GM23338 (cell line): ENCODE results near the gene ATXN7L3. TPM values are rescaled to one million over a fixed set of nuclear protein-coding genes. Genes with fewer than 3 reads are reported as not detected.

Experiments
- ATAC-seq: fragments of 200-7000 bp; cut with Tn5 transposase; 3 replicates; pipeline ENCODE4 v1.9.1; 2020
- DNase-seq: peaks from one replicate; pipeline ENCODE4 v3.0.0-alpha.2; 2015; ENCODE audit warnings: low spot score
- H2AFZ ChIP-seq: fragments of 200-600 bp; sonication (generic); 2 replicates; pipeline ENCODE4 v1.8.0; 2016; ENCODE audit warnings: antibody characterized with exemption, mild to moderate bottlenecking, moderate library complexity
- H3F3A ChIP-seq: fragments of 200-600 bp; sonication (generic); replicated peaks from 2 replicates; pipeline ENCODE4 v1.8.0; 2017; ENCODE audit warnings: antibody characterized with exemption, mixed run types, low read depth
- H3K27ac ChIP-seq: fragments of 200-600 bp; sonication (generic); 2 replicates; pipeline ENCODE4 v1.6.1; 2016; ENCODE audit warnings: low read depth
- H3K27me3 ChIP-seq: fragments of 200-600 bp; sonication (generic); 2 replicates; pipeline ENCODE4 v1.8.0; 2016; ENCODE audit warnings: mild to moderate bottlenecking, mixed run types, moderate library complexity; ENCODE audit not compliant: insufficient read depth
- H3K36me3 ChIP-seq: fragments of 200-600 bp; sonication (generic); 2 replicates; pipeline ENCODE4 v1.8.0; 2016; ENCODE audit warnings: mild to moderate bottlenecking; ENCODE audit not compliant: insufficient read depth
- H3K4me1 ChIP-seq: fragments of 200-600 bp; sonication (generic); 2 replicates; pipeline ENCODE4 v1.8.0; 2016; ENCODE audit warnings: mild to moderate bottlenecking, moderate library complexity; ENCODE audit not compliant: insufficient read depth
- H3K4me2 ChIP-seq: fragments of 200-600 bp; sonication (generic); 2 replicates; pipeline ENCODE4 v1.7.1; 2017; ENCODE audit warnings: mixed run types
- H3K4me3 ChIP-seq: fragments of 200-600 bp; sonication (generic); 2 replicates; pipeline ENCODE4 v1.6.1; 2016; ENCODE audit warnings: mixed run types
- H3K79me2 ChIP-seq: fragments of 200-600 bp; sonication (generic); replicated peaks from 2 replicates; pipeline ENCODE4 v1.8.0; 2017; ENCODE audit warnings: mild to moderate bottlenecking; ENCODE audit not compliant: insufficient read depth
- H3K9me2 ChIP-seq: fragments of 200-600 bp; sonication (generic); 2 replicates; pipeline ENCODE4 v1.8.0; 2017; ENCODE audit not compliant: insufficient read depth
- H4K20me1 ChIP-seq: fragments of 200-600 bp; sonication (generic); replicated peaks from 2 replicates; pipeline ENCODE4 v1.8.0; 2017; ENCODE audit warnings: mild to moderate bottlenecking; ENCODE audit not compliant: insufficient read depth
- H3K27ac Mint-ChIP-seq: 2 replicates; pipeline ENCODE4 v1.8.0; 2020; ENCODE audit warnings: inconsistent platforms, mild to moderate bottlenecking, moderate library complexity, mixed read lengths
- H3K27me3 Mint-ChIP-seq: 3 replicates; pipeline ENCODE4 v1.8.0; 2022; ENCODE audit warnings: low read depth, mild to moderate bottlenecking, moderate library complexity, mixed read lengths, inconsistent platforms; ENCODE audit not compliant: insufficient read depth, poor library complexity
- H3K36me3 Mint-ChIP-seq: 3 replicates; pipeline ENCODE4 v1.8.0; 2021; ENCODE audit warnings: low read depth, mild to moderate bottlenecking, inconsistent platforms, moderate library complexity, mixed read lengths
- H3K4me1 Mint-ChIP-seq: 3 replicates; pipeline ENCODE4 v1.8.0; 2020; ENCODE audit warnings: mild to moderate bottlenecking, inconsistent platforms, mixed read lengths
- H3K4me3 Mint-ChIP-seq: 3 replicates; pipeline ENCODE4 v1.8.0; 2021; ENCODE audit warnings: moderate library complexity, mild to moderate bottlenecking, inconsistent platforms, mixed read lengths
- H3K9me3 Mint-ChIP-seq: 3 replicates; pipeline ENCODE4 v1.8.0; 2020; ENCODE audit warnings: moderate library complexity, mild to moderate bottlenecking, inconsistent platforms, mixed read lengths
- CREB1 ChIP-seq: fragments of 250-450 bp; sonication (Bioruptor Pico); IDR thresholded peaks from 2 replicates; pipeline ENCODE4 v1.5.0; 2020; ENCODE audit warnings: low read depth, mild to moderate bottlenecking, moderate library complexity
- EZH2 ChIP-seq: fragments of 200-600 bp; sonication (generic); IDR thresholded peaks from one replicate; pipeline ENCODE4 v1.8.0; 2017; ENCODE audit warnings: antibody characterized with exemption, mild to moderate bottlenecking, low read depth; ENCODE audit not compliant: unreplicated experiment
- EZH2phosphoT487 ChIP-seq: fragments of 200-600 bp; sonication (generic); IDR thresholded peaks from one replicate; pipeline ENCODE4 v1.8.1; 2018; ENCODE audit warnings: antibody characterized with exemption; ENCODE audit not compliant: unreplicated experiment
- JUNB ChIP-seq: IDR thresholded peaks from one replicate; pipeline ENCODE4 v1.6.1; 2016; ENCODE audit warnings: antibody characterized with exemption; ENCODE audit not compliant: unreplicated experiment
- NANOG ChIP-seq: IDR thresholded peaks from 2 replicates; pipeline ENCODE4 v1.6.1; 2016; ENCODE audit warnings: antibody characterized with exemption, borderline replicate concordance
- polyA plus RNA-seq: library from polyadenylated mRNA; unstranded; fragments of >200 nt; fragmentation: Nextera tagmentation; extraction: Ambion mirVana; gene quantifications from 2 replicates; pipeline ENCODE4 v1.2.1, GENCODE V29; 2016
- total RNA-seq: library from RNA; depleted of rRNA; stranded (reverse); fragments of >200 nt; shearing (Covaris generic); gene quantifications from 2 replicates; pipeline ENCODE4 v1.2.3, GENCODE V29; 2014
- TF ChIP-seq, protein P1 (sequence below): IDR thresholded peaks from one replicate; pipeline ENCODE4 v1.6.1; 2018; ENCODE audit warnings: antibody characterized with exemption; ENCODE audit not compliant: unreplicated experiment
- TF ChIP-seq, protein P2 (sequence below), 2 experiments: fragments of 200-600 bp in 1 of 2; sonication (generic) in 1 of 2; conservative IDR thresholded peaks; 2 replicates each; pipeline versions ENCODE4 v1.5.1 to v1.6.1; 2016 to 2017; ENCODE audit warnings: antibody characterized with exemption in 2 of 2, low read depth in 2 of 2, mild to moderate bottlenecking in 2 of 2, moderate library complexity in 1 of 2

ATXN7L3 gene
- total and polyA plus RNA-seq, 2 experiments from 2014 or later, result 20.6 to 95.0 TPM

DNA sequence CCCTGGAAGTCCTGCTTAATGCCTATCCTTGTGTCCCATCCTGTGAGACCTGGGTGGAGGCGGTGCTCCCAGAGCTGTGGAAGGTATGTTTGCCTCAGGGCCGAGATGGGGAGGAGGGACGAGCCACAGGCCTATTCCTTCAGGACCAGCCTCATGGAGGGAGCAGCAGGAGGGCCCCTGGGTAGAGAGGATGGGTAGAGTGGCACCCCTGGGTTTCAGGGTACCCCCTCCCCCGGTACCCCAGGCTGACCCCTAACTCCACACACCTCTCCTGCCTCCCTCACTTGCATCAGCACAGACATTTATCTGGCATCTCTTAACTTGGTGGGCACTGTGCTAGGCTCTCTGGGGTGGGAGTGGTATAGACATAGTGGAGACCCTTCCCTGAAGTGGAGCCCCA is 22.0 kb downstream of the ATXN7L3 start (continued):
- TF ChIP-seq, protein P1, sequence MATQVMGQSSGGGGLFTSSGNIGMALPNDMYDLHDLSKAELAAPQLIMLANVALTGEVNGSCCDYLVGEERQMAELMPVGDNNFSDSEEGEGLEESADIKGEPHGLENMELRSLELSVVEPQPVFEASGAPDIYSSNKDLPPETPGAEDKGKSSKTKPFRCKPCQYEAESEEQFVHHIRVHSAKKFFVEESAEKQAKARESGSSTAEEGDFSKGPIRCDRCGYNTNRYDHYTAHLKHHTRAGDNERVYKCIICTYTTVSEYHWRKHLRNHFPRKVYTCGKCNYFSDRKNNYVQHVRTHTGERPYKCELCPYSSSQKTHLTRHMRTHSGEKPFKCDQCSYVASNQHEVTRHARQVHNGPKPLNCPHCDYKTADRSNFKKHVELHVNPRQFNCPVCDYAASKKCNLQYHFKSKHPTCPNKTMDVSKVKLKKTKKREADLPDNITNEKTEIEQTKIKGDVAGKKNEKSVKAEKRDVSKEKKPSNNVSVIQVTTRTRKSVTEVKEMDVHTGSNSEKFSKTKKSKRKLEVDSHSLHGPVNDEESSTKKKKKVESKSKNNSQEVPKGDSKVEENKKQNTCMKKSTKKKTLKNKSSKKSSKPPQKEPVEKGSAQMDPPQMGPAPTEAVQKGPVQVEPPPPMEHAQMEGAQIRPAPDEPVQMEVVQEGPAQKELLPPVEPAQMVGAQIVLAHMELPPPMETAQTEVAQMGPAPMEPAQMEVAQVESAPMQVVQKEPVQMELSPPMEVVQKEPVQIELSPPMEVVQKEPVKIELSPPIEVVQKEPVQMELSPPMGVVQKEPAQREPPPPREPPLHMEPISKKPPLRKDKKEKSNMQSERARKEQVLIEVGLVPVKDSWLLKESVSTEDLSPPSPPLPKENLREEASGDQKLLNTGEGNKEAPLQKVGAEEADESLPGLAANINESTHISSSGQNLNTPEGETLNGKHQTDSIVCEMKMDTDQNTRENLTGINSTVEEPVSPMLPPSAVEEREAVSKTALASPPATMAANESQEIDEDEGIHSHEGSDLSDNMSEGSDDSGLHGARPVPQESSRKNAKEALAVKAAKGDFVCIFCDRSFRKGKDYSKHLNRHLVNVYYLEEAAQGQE, result no peak
- TF ChIP-seq EZH2, result no peak
- TF ChIP-seq JUNB, result no peak
- TF ChIP-seq NANOG, result no peak
- TF ChIP-seq, protein P2, sequence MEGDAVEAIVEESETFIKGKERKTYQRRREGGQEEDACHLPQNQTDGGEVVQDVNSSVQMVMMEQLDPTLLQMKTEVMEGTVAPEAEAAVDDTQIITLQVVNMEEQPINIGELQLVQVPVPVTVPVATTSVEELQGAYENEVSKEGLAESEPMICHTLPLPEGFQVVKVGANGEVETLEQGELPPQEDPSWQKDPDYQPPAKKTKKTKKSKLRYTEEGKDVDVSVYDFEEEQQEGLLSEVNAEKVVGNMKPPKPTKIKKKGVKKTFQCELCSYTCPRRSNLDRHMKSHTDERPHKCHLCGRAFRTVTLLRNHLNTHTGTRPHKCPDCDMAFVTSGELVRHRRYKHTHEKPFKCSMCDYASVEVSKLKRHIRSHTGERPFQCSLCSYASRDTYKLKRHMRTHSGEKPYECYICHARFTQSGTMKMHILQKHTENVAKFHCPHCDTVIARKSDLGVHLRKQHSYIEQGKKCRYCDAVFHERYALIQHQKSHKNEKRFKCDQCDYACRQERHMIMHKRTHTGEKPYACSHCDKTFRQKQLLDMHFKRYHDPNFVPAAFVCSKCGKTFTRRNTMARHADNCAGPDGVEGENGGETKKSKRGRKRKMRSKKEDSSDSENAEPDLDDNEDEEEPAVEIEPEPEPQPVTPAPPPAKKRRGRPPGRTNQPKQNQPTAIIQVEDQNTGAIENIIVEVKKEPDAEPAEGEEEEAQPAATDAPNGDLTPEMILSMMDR (conservative IDR thresholded peaks at IDR 0.05; ENCODE audit: low read depth in 2 of 2), result no peak

DNA sequence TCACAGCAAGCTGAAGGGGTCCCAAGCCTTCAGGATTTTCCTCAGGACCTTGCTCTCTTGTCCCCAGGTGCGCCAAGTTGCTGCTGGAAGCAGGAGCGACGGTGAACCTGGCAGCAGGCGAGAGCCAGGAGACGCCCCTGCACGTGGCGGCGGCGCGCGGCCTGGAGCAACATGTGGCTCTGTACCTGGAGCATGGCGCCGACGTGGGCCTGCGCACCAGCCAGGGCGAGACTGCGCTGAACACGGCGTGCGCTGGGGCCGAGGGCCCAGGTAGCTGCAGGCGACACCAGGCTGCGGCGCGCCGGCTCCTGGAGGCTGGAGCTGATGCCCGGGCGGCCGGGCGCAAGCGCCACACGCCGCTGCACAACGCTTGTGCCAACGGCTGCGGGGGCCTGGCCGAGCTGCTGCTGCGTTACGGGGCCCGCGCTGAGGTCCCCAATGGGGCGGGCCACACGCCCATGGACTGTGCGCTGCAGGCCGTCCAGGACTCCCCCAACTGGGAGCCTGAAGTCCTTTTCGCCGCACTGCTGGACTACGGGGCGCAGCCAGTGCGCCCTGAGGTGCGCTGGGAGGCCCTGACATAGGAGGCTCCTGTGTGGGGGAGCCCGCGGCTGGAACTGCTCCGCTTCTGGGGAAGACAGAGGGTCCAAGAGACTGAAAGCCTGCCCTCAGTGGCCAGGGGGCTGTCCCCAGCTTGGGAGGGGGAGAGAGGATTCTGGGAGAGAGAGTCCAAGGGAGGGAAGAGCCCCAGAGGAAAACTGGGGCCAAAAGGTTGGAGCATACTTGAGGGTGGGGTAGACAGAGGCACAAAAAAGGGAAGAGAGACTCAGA is 22.8 kb downstream of the ATXN7L3 start:
- Histone ChIP-seq H4K20me1 (peaks cover 11% of the 10 kb centered on the region), H3K4me1 (no peaks in the 10 kb centered on the region), H3K27ac (no peak overlapping the region), H3F3A (0 out of 2 replicates have a peak, but pooled peaks cover 5% of the 10 kb centered on the region), H3K9me2 (no peaks in the 10 kb centered on the region), H3K36me3 (peaks cover 5% of the 10 kb centered on the region; the same call in 1 of the 2 replicates), H3K79me2 (no peaks in the 10 kb centered on the region), H3K4me3 (no peak overlapping the region), H2AFZ (no peak overlapping the region), H3K27me3 (no peaks in the 10 kb centered on the region), H3K4me2 (no peak overlapping the region)
- Mint-ChIP-seq H3K9me3 (peaks cover 7% of the 10 kb centered on the region), H3K27me3 (peaks cover 6% of the 10 kb centered on the region), H3K4me3 (no peak overlapping the region; the same call in 2 of the 3 replicates), H3K4me1 (no peaks in the 10 kb centered on the region; the same call in 1 of the 3 replicates), H3K36me3 (peaks cover 38% of the 10 kb centered on the region), H3K27ac (no peak overlapping the region)
- TF ChIP-seq CREB1 (CRISPR knock-in tag), result no peak
- TF ChIP-seq EZH2phosphoT487, result no peak
- no peak for TF ChIP-seq EZH2
- ATAC-seq, result peak; percentile 39
- no peak for DNase-seq
